Activated gamma-delta T cell treated with Interleukin-2 at 50 U/mL for 16 hours (primary cell): ENCODE measurements around the gene DMXL1.

Experiments
- DNase-seq: peaks from one replicate; pipeline ENCODE4 v3.0.0-alpha.2; 2020

Gene DMXL1

DNA sequence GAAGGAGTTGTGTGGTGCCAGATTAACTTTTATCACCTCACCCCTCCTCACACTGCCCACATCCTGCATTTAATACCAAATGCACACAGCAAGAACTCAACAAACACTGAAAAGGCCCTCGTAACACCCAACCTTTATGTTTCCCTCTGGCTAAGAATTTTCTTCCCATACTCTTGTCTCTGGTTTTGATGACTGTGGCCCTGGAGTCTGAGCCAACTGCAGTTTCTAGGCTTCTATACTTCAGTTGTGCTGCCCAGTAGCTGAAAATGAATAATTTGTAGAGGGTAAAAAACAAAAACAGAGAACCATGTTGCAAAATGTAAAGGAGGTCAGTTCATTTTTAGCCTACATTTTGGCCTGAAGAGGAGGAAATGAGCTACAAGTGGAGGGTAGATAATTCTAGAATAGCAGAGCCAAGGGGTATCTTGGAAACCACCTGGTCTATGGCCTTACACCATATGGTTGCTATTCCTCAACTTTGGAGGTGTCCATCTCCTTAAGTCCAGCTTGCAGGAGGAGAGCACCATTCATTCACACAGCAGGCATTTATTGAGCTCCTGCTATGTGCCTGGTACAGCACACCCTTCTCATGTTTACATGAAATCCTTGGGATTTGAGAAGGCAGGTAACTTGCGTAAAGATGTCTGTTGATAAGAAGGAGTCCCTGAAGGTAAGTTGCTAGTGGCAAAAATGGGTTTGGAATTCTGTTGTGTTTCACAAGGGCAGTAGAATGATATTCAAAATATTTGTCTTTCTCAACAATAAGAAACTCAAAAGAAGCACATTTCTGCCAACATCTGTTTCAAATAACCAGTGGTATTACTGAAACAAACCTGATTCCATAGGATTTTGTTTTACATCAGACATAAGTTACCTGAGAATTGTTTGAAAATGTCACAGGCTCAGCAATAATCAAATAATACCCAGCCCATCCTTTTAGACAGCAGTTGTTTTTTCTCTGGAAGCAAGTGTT lies 201.2 kb downstream of the DMXL1 start:
- DNase-seq, result no peak

DNA sequence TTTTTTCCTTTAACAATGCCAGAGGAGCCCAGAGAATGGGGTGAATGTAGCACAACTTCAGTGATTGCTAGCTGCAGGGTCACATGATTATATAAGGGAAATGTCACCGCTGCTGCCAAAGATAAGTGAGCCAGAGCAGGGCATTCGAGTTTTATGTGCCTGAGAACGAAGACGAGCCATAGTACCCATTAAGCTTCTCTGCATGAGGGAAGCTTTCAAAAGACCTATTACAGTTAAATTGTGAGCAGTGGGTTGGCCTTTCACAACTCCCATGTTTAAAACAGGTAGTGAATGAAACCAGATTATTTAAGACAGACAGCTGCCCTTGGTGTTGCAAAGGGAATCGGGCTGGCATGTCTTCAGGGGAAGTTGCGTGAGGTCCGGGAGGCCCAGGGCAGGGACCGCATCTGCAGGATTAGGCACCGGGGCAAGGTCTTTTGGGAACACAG lies 202.5 kb downstream of the DMXL1 start:
- no peak for DNase-seq

DNA sequence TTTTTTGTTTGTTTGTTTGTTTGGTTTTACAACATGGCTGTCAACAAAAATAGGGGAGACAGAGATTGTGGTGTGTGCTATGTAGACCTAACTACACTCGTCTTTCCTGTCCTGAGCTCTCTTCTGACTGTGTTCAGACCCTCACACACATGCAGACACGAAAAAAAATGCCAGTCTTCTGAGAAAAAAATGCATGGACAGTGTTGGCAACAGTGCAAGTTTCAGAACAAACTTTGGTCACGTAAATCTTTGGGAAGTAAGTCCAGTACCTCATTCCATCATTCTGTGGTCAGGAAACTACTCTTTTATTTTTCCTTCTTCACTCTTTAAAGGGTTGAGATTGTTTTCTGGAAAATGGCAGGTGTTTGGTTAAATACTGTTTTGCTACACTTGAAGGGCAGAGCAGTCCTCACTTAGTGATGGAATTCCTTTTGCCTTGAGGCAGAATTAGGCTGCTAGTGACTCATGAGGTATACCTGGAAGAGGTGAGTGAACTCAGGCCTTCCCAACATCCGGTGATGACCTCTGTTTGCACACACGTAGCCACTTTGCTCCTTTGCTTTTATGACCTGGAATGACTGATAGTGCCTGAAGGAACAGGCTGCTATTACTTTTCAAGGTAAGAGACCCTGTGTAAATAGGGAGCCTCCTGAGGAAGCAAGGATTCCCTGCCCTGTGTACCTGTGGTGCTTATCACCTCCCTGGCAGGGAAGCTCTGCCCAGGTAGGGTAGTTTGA lies 203.3 kb downstream of the DMXL1 start:
- no peak for DNase-seq

DNA sequence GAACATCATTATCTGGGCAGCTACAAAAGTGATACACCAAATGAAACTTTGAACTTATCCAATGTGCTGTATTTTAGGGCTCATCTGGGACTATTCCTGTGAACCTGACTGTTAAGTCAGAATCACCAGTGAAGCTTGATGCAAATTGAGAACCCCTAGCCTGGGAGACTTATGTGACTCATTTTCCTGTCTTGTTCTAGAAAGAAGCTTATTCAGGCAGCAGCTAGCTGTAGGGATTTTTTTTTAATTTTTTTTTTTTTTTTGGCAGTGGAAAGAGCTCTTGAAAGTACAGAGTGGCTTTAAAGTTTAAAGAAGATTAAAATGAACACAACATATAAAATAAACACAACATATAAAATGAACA lies 203.9 kb downstream of the DMXL1 start:
- DNase-seq, result no peak

DNA sequence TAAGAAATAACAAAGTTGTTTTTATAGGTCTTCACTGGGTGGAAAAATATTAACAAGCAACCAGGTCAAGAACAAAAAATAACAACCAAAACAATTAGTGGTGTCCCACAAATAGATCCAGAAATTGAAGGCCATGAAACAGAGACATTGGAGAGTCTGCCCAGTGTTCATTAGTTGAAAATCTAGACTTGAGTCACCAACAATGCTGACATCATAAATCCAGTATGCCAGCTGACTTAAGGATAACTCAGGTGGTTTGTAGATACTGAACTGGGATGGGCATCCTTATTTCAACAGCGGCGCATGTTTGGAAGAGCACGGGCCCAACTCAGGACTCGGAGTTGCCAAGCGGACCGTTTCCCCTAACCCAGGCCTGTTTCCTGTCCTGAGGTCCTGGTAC lies 204.3 kb downstream of the DMXL1 start:
- DNase-seq, result no peak

DNA sequence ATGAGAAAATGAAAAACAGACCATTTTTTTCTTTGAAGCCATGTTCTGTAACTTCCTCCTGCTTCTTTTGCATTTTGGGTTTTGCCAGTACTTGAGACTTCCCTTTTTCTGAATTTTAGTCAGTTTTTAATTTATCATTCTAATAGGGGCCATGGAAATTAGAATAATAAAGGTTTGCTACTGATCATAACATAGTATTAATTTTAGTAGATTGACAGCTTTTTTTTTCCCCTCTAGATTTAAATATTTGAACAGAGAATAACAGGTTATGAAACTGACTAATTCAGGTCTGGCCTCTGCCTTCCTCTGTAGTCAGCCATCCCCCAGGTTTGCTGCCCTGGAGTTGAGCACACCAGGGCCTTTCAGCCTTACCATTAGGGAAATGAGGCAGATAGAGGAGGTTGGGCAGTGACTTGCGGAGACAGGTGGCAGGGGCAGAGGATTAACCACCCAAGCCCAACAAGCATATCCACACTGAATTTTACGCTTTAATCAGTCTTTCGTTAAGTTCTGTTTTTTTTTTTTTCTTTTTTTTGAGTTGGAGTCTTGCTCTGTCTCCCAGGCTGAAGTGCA lies 204.8 kb downstream of the DMXL1 start:
- no peak for DNase-seq

DNA sequence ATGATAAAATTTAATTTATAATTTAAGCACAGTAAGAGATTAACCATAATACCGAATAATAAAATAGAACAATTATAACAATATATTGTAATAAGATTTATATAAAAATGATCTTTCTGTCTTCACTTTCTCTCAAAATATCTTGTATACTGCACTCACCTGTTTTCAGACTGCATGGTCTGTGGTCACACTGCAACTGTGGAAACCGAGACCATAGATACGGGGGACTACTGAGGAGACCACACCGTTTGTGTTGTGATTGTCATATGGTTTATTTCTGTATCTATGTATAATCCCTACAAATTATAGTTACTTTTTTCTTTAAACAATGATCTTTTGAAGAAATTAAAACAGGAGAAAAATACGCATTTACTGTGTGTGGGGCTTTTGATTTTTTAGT lies 206.1 kb downstream of the DMXL1 start:
- DNase-seq, result no peak

DNA sequence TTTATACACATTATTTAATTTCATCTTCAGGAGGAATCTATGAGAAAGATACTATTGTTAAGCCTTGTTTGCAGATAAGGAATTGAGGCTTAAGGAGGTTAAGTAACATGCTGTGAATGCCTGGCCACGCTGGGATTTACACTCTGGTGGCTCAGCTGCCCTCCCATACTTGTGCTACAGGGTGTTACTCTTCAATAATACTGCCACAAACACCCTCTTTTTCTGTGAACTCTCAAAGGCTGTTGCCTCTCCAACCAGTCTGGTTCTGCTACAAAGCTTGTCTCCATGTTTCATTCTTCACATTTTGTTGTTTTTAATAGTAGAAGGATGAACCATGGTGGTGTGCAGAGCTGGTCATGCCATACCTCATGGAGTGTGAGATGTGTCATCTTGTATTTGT lies 208.2 kb downstream of the DMXL1 start:
- DNase-seq, result no peak

DNA sequence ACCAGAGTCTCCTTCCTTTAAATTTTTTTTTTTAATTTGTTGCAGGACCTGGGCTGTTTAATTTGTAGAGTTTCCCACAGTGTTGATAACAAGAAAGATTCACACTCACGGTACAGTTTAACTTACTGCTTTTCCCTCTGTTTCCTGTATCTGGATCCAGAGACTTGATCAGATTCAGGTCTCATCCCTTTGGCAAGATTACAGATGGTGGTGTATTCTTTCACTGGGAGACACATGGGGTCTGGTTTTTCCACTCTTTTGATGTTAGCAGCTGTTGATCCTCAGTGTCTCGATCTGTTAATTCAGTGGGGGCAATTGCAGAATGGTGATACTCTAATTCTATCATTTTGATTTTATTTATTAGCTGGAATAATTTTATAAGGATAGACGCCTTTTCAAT lies 209.5 kb downstream of the DMXL1 start:
- DNase-seq, result no peak

DNA sequence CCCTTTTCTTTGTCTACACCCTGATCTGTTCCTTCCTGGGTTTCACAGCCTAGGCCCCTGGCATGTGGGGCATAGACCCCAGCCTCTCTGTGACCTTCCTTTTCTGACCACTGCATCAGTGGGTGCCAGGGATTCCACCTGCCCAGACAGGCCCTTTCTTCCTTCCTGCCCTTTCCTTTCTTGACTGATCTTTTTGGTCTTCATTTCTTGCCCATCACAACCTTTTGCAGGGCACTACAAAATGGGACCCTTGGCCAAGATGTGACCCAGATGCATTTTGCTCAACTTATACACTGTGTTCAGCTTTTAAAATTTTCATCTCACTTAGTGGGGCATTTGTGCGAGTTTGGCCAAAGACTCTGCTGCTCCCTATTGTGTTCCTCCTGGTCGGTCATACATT lies 211.7 kb downstream of the DMXL1 start:
- no peak for DNase-seq

DNA sequence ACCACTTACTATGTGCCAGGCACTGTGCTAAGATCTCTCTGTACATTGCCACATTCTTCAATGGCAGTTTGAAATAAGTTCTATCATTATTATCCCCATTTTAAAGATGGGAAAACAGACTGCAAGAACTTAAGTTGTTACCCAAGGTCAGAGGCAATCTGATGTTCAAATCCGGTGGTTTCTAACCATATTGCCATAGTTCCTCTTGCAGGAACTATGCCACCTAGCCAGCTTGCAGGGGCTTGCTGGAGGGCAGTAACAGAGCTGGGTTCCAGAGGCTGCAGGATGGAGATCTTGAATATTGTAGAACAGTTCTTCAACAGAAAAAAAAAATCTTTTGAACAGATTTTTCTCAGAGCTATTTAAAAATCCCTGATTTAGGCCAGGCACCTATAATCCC lies 213.1 kb downstream of the DMXL1 start:
- DNase-seq, result no peak

DNA sequence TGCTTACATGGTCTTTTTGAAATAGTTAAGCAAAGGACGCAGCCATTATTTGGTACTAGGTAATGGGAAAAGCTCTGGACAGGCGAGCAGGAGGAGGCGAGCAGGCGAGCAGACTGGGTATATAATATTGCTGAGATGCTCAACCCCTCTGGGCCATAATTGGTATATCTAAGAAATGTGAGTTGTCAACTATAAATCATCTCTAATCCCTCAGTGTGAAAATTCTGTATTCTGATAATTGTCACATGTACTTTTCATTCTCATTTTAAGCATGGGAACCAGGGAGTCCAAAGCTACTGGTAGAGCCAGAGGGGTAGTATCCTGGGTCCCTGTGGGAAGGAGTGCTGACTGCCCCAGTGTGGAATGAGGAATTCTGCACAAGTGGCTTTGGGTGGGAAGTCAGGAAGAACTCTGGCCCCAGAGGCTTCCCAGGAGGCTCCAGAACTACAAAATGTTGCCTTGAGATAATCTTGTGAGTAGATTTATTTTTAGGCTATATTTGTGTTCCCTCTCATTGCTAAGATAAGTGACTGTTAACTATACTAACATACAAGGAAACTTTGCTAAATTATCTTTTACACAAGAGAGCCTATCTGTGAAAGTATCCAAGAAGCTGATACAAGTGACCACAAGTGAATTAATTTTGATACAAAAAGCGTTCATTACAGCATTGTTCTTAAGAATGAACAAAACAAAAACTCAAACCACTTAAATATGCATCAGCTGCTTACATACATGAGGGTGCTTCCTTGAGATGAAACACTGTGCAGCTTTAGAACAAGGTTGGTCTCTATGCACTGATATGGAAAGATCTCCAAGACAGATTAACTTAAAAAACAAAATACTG lies 214.4 kb downstream of the DMXL1 start:
- DNase-seq, result no peak

DNA sequence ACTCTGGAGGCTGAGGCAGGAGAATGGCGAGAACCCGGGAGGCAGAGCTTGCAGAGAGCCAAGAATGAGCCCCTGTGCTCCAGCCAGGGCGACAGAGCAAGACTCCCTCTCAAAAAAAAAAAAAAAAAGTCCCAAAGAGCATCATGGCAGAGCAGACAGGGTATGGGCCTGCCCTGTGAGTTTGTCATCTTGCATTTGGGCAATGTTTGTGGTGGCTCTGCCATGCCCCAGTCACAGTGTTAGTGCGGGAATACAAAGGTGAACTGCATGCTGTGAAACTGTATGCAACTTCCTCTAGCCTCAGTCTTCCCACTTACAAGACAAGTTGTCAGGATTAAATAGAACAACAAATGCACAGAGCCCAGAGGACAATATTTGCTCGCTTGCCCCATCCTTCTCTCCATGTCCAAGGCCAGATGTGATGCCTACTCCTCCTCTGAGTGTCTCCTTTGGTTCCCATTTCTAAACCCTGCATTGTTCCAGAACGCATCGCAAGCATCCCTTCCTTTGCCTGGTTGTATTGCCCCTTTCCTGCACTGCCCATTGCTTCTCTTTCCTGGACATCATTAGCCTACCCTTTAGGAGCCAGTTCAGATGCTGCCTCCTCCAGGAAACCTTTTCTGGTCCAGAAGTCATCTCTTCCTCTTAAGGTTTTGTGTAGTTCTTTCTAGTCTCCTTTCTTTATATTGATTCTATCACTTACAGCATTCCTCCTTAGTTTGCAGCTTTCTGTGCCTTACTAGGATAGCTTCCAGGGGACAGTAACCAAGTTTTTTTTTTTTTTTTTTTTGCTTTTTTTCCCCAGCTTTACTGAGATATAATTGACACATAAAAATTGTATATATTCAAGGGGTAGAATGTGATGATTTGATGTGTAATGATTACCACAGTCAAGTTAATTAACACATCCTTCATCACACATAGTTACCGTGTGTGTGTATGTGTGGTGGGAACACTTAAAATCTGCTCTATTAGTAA lies 215.9 kb downstream of the DMXL1 start:
- DNase-seq, result no peak

DNA sequence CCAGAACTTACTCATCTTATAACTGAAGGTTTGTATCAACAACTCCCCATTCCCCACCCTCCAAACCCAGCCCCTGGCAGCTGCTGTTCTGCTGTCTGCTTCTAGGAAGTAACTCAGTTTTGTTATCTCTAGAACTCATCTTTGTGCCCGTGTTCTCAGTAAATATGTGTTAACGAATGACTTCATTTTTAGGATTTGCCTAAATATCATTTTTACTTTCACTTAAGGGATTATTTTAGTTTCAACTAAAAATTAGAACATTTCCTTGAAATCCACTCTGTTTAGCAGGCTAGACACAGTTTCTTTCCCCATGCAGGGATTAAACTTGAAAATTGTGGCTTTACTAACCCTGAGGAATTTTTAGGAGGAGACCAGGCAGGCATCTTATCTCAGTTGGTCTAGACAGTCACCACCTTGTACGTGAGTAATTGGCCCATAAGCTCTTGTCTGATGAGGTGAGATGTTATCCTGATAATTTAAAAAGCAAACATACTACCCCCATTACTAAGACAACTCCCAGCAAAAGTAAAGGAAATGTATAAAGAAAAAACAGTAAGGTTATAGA lies 216.7 kb downstream of the DMXL1 start:
- no peak for DNase-seq

DNA sequence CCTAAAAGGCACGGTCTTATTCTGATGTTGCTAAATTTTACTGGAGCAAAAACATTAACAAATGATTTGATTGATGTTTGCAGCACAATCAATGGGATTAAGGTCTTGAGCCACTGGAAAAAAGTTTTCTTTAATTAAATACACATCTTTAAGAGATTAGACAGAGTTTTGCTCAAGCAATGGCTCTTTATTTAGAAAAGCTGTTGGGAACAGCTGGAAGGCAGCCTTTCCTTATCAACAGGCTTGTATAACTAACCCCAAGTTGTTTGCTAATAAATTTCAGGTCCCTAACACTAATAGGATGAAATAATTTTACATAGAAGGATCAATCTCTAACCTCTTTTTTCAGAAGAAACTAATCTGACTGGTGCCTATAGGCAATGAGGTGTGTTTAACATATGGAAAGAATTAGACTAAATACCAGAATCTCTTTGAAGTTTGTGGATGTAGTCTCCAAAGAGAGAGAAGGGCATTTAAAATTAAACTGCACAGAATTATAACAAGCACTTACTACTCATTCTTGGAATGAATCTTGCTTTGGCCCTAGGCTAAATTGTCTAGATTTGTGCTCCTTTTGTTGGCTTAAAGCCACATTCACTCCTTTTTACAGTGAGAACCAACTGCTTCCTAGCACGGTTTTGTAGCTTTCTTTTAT lies 217.6 kb downstream of the DMXL1 start:
- no peak for DNase-seq

DNA sequence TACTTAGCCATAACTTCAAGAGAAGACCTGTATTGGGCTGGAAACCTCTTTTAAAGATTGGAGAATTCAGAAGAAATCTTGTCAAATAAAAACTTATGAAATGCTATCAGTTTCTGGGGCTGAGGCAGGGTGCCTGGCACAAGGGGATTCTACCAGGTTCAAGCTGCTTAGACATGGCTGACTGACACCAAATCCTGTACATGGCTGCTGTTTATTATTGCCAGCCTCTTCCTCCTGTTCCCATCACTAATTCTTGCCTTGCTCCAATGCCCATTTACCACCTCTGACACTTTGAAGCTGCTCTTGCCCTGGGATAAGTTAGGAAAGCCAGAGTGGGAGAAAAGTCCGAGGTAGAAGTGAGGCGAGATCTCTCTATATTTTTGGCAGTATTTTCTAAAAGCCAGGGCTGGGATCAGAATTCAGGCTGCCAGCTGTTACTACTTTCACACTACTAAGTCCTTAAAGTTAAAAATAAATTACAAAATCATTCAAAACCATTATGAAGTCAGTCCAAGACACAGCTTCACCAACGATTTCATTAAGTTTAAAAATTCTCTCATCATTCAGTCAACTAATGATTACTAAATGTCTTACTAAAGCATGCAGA lies 218.7 kb downstream of the DMXL1 start:
- DNase-seq, result no peak

DNA sequence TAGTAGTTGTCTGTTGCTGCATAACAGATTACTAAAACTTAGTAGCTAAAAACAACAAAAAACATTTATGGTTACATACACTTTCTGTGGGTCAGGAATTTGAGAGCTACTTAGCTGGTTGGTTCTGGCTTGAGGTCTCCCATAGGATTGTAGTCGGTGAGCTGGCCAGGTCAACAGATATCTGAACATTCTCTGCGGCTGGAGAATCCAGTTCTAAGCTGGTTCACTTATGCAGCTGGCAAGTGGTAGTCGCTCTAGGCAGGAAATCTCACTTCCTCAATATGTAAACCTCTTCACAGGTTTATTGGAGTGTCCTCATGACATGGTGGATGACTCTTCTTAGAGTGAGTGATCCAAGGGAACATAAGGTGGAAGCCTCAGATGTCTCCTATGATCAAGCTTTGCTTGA lies 219.3 kb downstream of the DMXL1 start:
- DNase-seq, result no peak

DNA sequence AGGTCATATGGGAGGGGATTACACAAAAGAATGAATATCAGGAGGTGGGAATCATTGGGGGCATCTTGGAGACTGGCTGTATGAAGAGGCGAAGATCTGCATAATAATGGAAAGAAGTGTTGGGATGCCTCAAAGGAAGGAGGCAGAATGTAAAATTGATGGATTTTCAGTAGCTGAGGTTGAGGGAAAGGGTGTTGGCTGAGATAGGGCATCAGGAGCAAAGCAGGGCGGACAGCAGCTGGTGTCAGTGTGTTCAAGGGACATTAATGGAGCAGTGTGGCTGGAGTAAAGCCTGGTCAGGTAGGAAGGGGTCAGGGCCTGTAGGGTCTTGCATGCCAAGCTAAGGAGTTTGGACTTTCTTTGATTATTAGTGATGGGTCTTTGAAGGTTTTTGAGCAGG lies 219.7 kb downstream of the DMXL1 start:
- DNase-seq, result no peak

DNA sequence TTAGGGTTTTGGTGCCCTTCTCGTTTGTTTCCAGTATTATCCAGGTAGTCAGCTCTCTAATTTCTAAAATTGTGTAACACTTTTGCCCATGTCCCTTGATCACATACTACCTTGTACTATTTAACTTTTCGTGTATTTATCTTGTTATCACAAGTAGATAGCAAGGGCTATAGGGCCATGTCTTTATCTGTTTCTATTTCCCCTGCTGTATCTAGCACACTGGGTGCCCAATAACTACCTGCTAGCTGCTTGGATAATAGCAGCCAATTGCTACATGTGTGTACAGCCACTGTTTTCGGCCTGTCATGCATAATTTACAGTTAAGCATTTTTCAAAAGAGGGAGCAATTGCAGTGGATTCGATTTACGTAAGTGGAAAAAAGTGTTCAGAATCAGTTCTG lies 220.2 kb downstream of the DMXL1 start:
- no peak for DNase-seq

DNA sequence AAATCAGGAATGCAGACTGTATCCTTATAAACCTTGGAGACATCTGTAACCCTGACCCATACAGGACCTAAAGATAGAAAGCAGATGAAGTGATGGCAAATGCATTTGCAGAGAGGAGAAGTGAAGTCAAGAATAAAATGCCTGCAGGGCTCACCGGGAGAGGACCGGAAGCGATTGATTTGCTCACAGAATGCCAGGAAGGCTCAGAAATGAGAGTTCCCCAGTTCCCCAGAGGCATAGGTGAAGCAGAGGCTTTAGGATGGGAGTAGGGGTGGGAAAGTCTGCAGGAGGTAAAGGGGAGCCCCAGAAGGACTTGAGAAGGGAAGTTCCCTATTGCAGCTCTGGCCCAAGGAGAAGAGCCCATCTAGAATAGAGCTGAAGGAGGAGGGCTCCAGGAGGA lies 221.0 kb downstream of the DMXL1 start:
- DNase-seq, result no peak
